HCT116 (cell line): ENCODE data around the gene TMEM117.

ENCODE experiments used
- EZH2 ChIP-seq: fragments of 200-600 bp; sonication (generic); IDR thresholded peaks from 2 replicates; pipeline ENCODE4 v1.6.1; 2017; ENCODE audit warnings: antibody characterized with exemption, mixed run types
- EZH2phosphoT487 ChIP-seq: fragments of 200-600 bp; IDR thresholded peaks from 2 replicates; pipeline ENCODE4 v1.6.1; 2018; ENCODE audit warnings: antibody characterized with exemption, borderline replicate concordance
- JUND ChIP-seq: IDR thresholded peaks from 2 replicates; pipeline ENCODE4 v1.6.1; 2012
- MAX ChIP-seq: IDR thresholded peaks from 2 replicates; pipeline ENCODE4 v1.6.1; 2012
- POLR2A ChIP-seq: IDR thresholded peaks from 2 replicates; pipeline ENCODE4 v1.7.0; 2011; ENCODE audit warnings: borderline replicate concordance; ENCODE audit not compliant: insufficient read depth, insufficient read length; ENCODE audit errors: extremely low read depth
- POLR2AphosphoS5 ChIP-seq: IDR thresholded peaks from 2 replicates; pipeline ENCODE4 v1.6.1; 2011; ENCODE audit warnings: mild to moderate bottlenecking, low read depth, low read length, moderate library complexity
- RAD21 ChIP-seq: IDR thresholded peaks from 2 replicates; pipeline ENCODE4 v1.6.1; 2012; ENCODE audit warnings: low read depth, mild to moderate bottlenecking
- ZFX ChIP-seq: fragments of 450-650 bp; IDR thresholded peaks from 2 replicates; pipeline ENCODE4 v1.6.1; 2017
- TF ChIP-seq, protein P1 (sequence below): IDR thresholded peaks from 2 replicates; pipeline ENCODE4 v1.6.1; 2012; ENCODE audit warnings: low read depth
- TF ChIP-seq, protein P2 (sequence below): IDR thresholded peaks from 2 replicates; pipeline ENCODE4 v1.6.1; 2011; ENCODE audit warnings: mild to moderate bottlenecking, low read length, moderate library complexity; ENCODE audit not compliant: insufficient replicate concordance; ENCODE audit errors: extremely low read depth
- TF ChIP-seq, protein P3 (sequence below), 3 experiments: fragments of 200-600 bp in 1 of 3; sonication (generic) in 1 of 3; IDR thresholded peaks in 2 of 3; conservative IDR thresholded peaks in 1 of 3; 2 replicates each; pipeline ENCODE4 v1.5.1; 2012 to 2017; ENCODE audit warnings: low read depth in 2 of 3, low read length in 2 of 3, antibody characterized with exemption in 1 of 3, borderline replicate concordance in 1 of 3, control low read depth in 1 of 3, mild to moderate bottlenecking in 1 of 3, mixed read lengths in 1 of 3, mixed run types in 1 of 3, moderate library complexity in 1 of 3; ENCODE audit not compliant: insufficient read depth in 1 of 3

- TF ChIP-seq RAD21 = no peak
- no peak for TF ChIP-seq EZH2
- TF ChIP-seq, protein P1, sequence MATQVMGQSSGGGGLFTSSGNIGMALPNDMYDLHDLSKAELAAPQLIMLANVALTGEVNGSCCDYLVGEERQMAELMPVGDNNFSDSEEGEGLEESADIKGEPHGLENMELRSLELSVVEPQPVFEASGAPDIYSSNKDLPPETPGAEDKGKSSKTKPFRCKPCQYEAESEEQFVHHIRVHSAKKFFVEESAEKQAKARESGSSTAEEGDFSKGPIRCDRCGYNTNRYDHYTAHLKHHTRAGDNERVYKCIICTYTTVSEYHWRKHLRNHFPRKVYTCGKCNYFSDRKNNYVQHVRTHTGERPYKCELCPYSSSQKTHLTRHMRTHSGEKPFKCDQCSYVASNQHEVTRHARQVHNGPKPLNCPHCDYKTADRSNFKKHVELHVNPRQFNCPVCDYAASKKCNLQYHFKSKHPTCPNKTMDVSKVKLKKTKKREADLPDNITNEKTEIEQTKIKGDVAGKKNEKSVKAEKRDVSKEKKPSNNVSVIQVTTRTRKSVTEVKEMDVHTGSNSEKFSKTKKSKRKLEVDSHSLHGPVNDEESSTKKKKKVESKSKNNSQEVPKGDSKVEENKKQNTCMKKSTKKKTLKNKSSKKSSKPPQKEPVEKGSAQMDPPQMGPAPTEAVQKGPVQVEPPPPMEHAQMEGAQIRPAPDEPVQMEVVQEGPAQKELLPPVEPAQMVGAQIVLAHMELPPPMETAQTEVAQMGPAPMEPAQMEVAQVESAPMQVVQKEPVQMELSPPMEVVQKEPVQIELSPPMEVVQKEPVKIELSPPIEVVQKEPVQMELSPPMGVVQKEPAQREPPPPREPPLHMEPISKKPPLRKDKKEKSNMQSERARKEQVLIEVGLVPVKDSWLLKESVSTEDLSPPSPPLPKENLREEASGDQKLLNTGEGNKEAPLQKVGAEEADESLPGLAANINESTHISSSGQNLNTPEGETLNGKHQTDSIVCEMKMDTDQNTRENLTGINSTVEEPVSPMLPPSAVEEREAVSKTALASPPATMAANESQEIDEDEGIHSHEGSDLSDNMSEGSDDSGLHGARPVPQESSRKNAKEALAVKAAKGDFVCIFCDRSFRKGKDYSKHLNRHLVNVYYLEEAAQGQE = no peak
- no peak for TF ChIP-seq POLR2A
- TF ChIP-seq MAX = no peak
- TF ChIP-seq, protein P2, sequence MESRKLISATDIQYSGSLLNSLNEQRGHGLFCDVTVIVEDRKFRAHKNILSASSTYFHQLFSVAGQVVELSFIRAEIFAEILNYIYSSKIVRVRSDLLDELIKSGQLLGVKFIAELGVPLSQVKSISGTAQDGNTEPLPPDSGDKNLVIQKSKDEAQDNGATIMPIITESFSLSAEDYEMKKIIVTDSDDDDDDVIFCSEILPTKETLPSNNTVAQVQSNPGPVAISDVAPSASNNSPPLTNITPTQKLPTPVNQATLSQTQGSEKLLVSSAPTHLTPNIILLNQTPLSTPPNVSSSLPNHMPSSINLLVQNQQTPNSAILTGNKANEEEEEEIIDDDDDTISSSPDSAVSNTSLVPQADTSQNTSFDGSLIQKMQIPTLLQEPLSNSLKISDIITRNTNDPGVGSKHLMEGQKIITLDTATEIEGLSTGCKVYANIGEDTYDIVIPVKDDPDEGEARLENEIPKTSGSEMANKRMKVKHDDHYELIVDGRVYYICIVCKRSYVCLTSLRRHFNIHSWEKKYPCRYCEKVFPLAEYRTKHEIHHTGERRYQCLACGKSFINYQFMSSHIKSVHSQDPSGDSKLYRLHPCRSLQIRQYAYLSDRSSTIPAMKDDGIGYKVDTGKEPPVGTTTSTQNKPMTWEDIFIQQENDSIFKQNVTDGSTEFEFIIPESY = no peak
- TF ChIP-seq, protein P3, sequence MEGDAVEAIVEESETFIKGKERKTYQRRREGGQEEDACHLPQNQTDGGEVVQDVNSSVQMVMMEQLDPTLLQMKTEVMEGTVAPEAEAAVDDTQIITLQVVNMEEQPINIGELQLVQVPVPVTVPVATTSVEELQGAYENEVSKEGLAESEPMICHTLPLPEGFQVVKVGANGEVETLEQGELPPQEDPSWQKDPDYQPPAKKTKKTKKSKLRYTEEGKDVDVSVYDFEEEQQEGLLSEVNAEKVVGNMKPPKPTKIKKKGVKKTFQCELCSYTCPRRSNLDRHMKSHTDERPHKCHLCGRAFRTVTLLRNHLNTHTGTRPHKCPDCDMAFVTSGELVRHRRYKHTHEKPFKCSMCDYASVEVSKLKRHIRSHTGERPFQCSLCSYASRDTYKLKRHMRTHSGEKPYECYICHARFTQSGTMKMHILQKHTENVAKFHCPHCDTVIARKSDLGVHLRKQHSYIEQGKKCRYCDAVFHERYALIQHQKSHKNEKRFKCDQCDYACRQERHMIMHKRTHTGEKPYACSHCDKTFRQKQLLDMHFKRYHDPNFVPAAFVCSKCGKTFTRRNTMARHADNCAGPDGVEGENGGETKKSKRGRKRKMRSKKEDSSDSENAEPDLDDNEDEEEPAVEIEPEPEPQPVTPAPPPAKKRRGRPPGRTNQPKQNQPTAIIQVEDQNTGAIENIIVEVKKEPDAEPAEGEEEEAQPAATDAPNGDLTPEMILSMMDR (IDR thresholded peaks at IDR 0.05 in 2 of 3, conservative IDR thresholded peaks at IDR 0.05 in 1 of 3; ENCODE audit: borderline replicate concordance in 1 of 3, insufficient read depth in 1 of 3, low read depth in 2 of 3, low read length in 2 of 3) = no peak
- no peak for TF ChIP-seq JUND
- TF ChIP-seq EZH2phosphoT487 = no peak
- no peak for TF ChIP-seq ZFX
- TF ChIP-seq POLR2AphosphoS5 = no peak
Measured at GRCh38 chr12:44159862-44160261, 324.0 kb downstream of the TMEM117 start.
